ENCODE data around the gene USF1. TPM values are rescaled to one million over a fixed set of nuclear protein-coding genes. Genes with fewer than 3 reads are reported as not detected.
A peak's percentile ranks its signal among the peaks of the same experiment; 100 is the strongest.

USF1 gene
- total and polyA plus RNA-seq, 9 of the 15 experiments (the other 6 are each of a cell fraction or from before 2014, with no cell fraction given): 7.4 to 60.2 (median 54.2) TPM

- TF ChIP-seq CEBPG (CRISPR knock-in tag; IDR thresholded peaks at IDR 0.05): peak; percentile 67; the same call in 1 of the 2 replicates
- no peak for TF ChIP-seq CEBPG (tag; conservative IDR thresholded peaks at IDR 0.05 in 1 of 2, IDR thresholded peaks at IDR 0.05 in 1 of 2)
- no peak for TF ChIP-seq ZNF277 (CRISPR knock-in tag; IDR thresholded peaks at IDR 0.05; ENCODE audit: borderline replicate concordance)
- peak; percentile 52 for TF ChIP-seq PRPF4 (IDR thresholded peaks at IDR 0.05; ENCODE audit: insufficient read depth, low read depth, low read length, poor library complexity, severe bottlenecking)
- TF ChIP-seq RBM34 (IDR thresholded peaks at IDR 0.05; ENCODE audit: borderline replicate concordance, insufficient read depth, low read length): no peak
- peak; percentile 77 for TF ChIP-seq ZNF431 (CRISPR knock-in tag; IDR thresholded peaks at IDR 0.05)
- TF ChIP-seq ZNF24 (IDR thresholded peaks at IDR 0.05): peak; percentile 44; the same call in 1 of the 2 replicates
- no peak for TF ChIP-seq NFATC3 (IDR thresholded peaks at IDR 0.05)
- peak; percentile 43 for TF ChIP-seq ZNF239 (CRISPR knock-in tag; IDR thresholded peaks at IDR 0.05)
- no peak for TF ChIP-seq MCM3 (IDR thresholded peaks at IDR 0.05)
- no peak for TF ChIP-seq PTRF (tag; IDR thresholded peaks at IDR 0.05)
- no peak for TF ChIP-seq ZNF253 (CRISPR knock-in tag; conservative IDR thresholded peaks at IDR 0.05)
- peak; percentile 37 for TF ChIP-seq HDAC3 (IDR thresholded peaks at IDR 0.05; ENCODE audit: borderline replicate concordance, partially characterized antibody)
- no peak for TF ChIP-seq KLF6 (CRISPR knock-in tag; IDR thresholded peaks at IDR 0.05; ENCODE audit: borderline replicate concordance)
- TF ChIP-seq SAP30 (IDR thresholded peaks at IDR 0.05; ENCODE audit: borderline replicate concordance, insufficient read depth, low read depth, low read length, poor library complexity, severe bottlenecking): no peak
- TF ChIP-seq KLF10 (CRISPR knock-in tag; IDR thresholded peaks at IDR 0.05): no peak
- TF ChIP-seq KDM5B (IDR thresholded peaks at IDR 0.05; ENCODE audit: insufficient replicate concordance, low read depth, low read length): peak; percentile 87
- no peak for TF ChIP-seq ZNF316 (IDR thresholded peaks at IDR 0.05)
- TF ChIP-seq ZC3H4 (CRISPR knock-in tag; IDR thresholded peaks at IDR 0.05; ENCODE audit: borderline replicate concordance): no peak
- no peak for TF ChIP-seq ZNF436 (CRISPR knock-in tag; IDR thresholded peaks at IDR 0.05)
- TF ChIP-seq GABPA (tag; conservative IDR thresholded peaks at IDR 0.05; ENCODE audit: low read depth): no peak
- peak; percentile 35 to 57 for TF ChIP-seq RAD21 (CRISPR knock-in tag; conservative IDR thresholded peaks at IDR 0.05 in 1 of 2, IDR thresholded peaks at IDR 0.05 in 1 of 2)
- no peak for TF ChIP-seq PHB (CRISPR knock-in tag; IDR thresholded peaks at IDR 0.05)
- TF ChIP-seq HSF4 (CRISPR knock-in tag; IDR thresholded peaks at IDR 0.05; ENCODE audit: borderline replicate concordance): no peak
- TF ChIP-seq SIN3A (IDR thresholded peaks at IDR 0.05; ENCODE audit: borderline replicate concordance in 2 of 2, control insufficient read depth in 1 of 2, low read depth in 2 of 2, low read length in 2 of 2): peak; percentile 74 to 96
- peak; percentile 73 for TF ChIP-seq BCOR (IDR thresholded peaks at IDR 0.05)
These were observed 25.1 kb downstream of the USF1 start, which contains the start of gene F11R (continued) for GRCh38 chr1:161020509-161021164.
